GM23338 (cell line): ENCODE results near the gene SUCLG2. TPM values are rescaled to one million over a fixed set of nuclear protein-coding genes. Genes with fewer than 3 reads are reported as not detected.

Experiments used
- ATAC-seq: fragments of 200-7000 bp; cut with Tn5 transposase; 3 replicates; pipeline ENCODE4 v1.9.1; 2020
- DNase-seq: peaks from one replicate; pipeline ENCODE4 v3.0.0-alpha.2; 2015; ENCODE audit warnings: low spot score
- H2AFZ ChIP-seq: fragments of 200-600 bp; sonication (generic); 2 replicates; pipeline ENCODE4 v1.8.0; 2016; ENCODE audit warnings: antibody characterized with exemption, mild to moderate bottlenecking, moderate library complexity
- H3F3A ChIP-seq: fragments of 200-600 bp; sonication (generic); replicated peaks from 2 replicates; pipeline ENCODE4 v1.8.0; 2017; ENCODE audit warnings: antibody characterized with exemption, mixed run types, low read depth
- H3K27ac ChIP-seq: fragments of 200-600 bp; sonication (generic); 2 replicates; pipeline ENCODE4 v1.6.1; 2016; ENCODE audit warnings: low read depth
- H3K27me3 ChIP-seq: fragments of 200-600 bp; sonication (generic); 2 replicates; pipeline ENCODE4 v1.8.0; 2016; ENCODE audit warnings: mild to moderate bottlenecking, mixed run types, moderate library complexity; ENCODE audit not compliant: insufficient read depth
- H3K36me3 ChIP-seq: fragments of 200-600 bp; sonication (generic); 2 replicates; pipeline ENCODE4 v1.8.0; 2016; ENCODE audit warnings: mild to moderate bottlenecking; ENCODE audit not compliant: insufficient read depth
- H3K4me1 ChIP-seq: fragments of 200-600 bp; sonication (generic); 2 replicates; pipeline ENCODE4 v1.8.0; 2016; ENCODE audit warnings: mild to moderate bottlenecking, moderate library complexity; ENCODE audit not compliant: insufficient read depth
- H3K4me2 ChIP-seq: fragments of 200-600 bp; sonication (generic); 2 replicates; pipeline ENCODE4 v1.7.1; 2017; ENCODE audit warnings: mixed run types
- H3K4me3 ChIP-seq: fragments of 200-600 bp; sonication (generic); 2 replicates; pipeline ENCODE4 v1.6.1; 2016; ENCODE audit warnings: mixed run types
- H3K79me2 ChIP-seq: fragments of 200-600 bp; sonication (generic); replicated peaks from 2 replicates; pipeline ENCODE4 v1.8.0; 2017; ENCODE audit warnings: mild to moderate bottlenecking; ENCODE audit not compliant: insufficient read depth
- H3K9me2 ChIP-seq: fragments of 200-600 bp; sonication (generic); 2 replicates; pipeline ENCODE4 v1.8.0; 2017; ENCODE audit not compliant: insufficient read depth
- H4K20me1 ChIP-seq: fragments of 200-600 bp; sonication (generic); replicated peaks from 2 replicates; pipeline ENCODE4 v1.8.0; 2017; ENCODE audit warnings: mild to moderate bottlenecking; ENCODE audit not compliant: insufficient read depth
- H3K27ac Mint-ChIP-seq: 2 replicates; pipeline ENCODE4 v1.8.0; 2020; ENCODE audit warnings: inconsistent platforms, mild to moderate bottlenecking, moderate library complexity, mixed read lengths
- H3K27me3 Mint-ChIP-seq: 3 replicates; pipeline ENCODE4 v1.8.0; 2022; ENCODE audit warnings: low read depth, mild to moderate bottlenecking, moderate library complexity, mixed read lengths, inconsistent platforms; ENCODE audit not compliant: insufficient read depth, poor library complexity
- H3K36me3 Mint-ChIP-seq: 3 replicates; pipeline ENCODE4 v1.8.0; 2021; ENCODE audit warnings: low read depth, mild to moderate bottlenecking, inconsistent platforms, moderate library complexity, mixed read lengths
- H3K4me1 Mint-ChIP-seq: 3 replicates; pipeline ENCODE4 v1.8.0; 2020; ENCODE audit warnings: mild to moderate bottlenecking, inconsistent platforms, mixed read lengths
- H3K4me3 Mint-ChIP-seq: 3 replicates; pipeline ENCODE4 v1.8.0; 2021; ENCODE audit warnings: moderate library complexity, mild to moderate bottlenecking, inconsistent platforms, mixed read lengths
- H3K9me3 Mint-ChIP-seq: 3 replicates; pipeline ENCODE4 v1.8.0; 2020; ENCODE audit warnings: moderate library complexity, mild to moderate bottlenecking, inconsistent platforms, mixed read lengths
- CREB1 ChIP-seq: fragments of 250-450 bp; sonication (Bioruptor Pico); IDR thresholded peaks from 2 replicates; pipeline ENCODE4 v1.5.0; 2020; ENCODE audit warnings: low read depth, mild to moderate bottlenecking, moderate library complexity
- EZH2 ChIP-seq: fragments of 200-600 bp; sonication (generic); IDR thresholded peaks from one replicate; pipeline ENCODE4 v1.8.0; 2017; ENCODE audit warnings: antibody characterized with exemption, mild to moderate bottlenecking, low read depth; ENCODE audit not compliant: unreplicated experiment
- EZH2phosphoT487 ChIP-seq: fragments of 200-600 bp; sonication (generic); IDR thresholded peaks from one replicate; pipeline ENCODE4 v1.8.1; 2018; ENCODE audit warnings: antibody characterized with exemption; ENCODE audit not compliant: unreplicated experiment
- JUNB ChIP-seq: IDR thresholded peaks from one replicate; pipeline ENCODE4 v1.6.1; 2016; ENCODE audit warnings: antibody characterized with exemption; ENCODE audit not compliant: unreplicated experiment
- NANOG ChIP-seq: IDR thresholded peaks from 2 replicates; pipeline ENCODE4 v1.6.1; 2016; ENCODE audit warnings: antibody characterized with exemption, borderline replicate concordance
- POLR2AphosphoS5 ChIP-seq: IDR thresholded peaks from 2 replicates; pipeline ENCODE4 v1.6.1; 2016; ENCODE audit warnings: antibody characterized with exemption, low read depth
- STAT1 ChIP-seq: IDR thresholded peaks from one replicate; pipeline ENCODE4 v1.6.1; 2016; ENCODE audit warnings: antibody characterized with exemption; ENCODE audit not compliant: unreplicated experiment
- ZNF114 ChIP-seq: fragments of 250-450 bp; sonication (Bioruptor Pico); IDR thresholded peaks from 2 replicates; pipeline ENCODE4 v1.5.0; 2020; ENCODE audit warnings: mild to moderate bottlenecking, moderate library complexity
- ZNF331 ChIP-seq: fragments of 250-450 bp; sonication (Bioruptor Pico); IDR thresholded peaks from 2 replicates; pipeline ENCODE4 v1.5.0; 2020; ENCODE audit warnings: low read depth, mild to moderate bottlenecking, moderate library complexity
- polyA plus RNA-seq: library from polyadenylated mRNA; unstranded; fragments of >200 nt; fragmentation: Nextera tagmentation; extraction: Ambion mirVana; gene quantifications from 2 replicates; pipeline ENCODE4 v1.2.1, GENCODE V29; 2016
- total RNA-seq: library from RNA; depleted of rRNA; stranded (reverse); fragments of >200 nt; shearing (Covaris generic); gene quantifications from 2 replicates; pipeline ENCODE4 v1.2.3, GENCODE V29; 2014
- TF ChIP-seq, protein P1 (sequence below), 2 experiments: fragments of 200-600 bp in 1 of 2; sonication (generic) in 1 of 2; conservative IDR thresholded peaks; 2 replicates each; pipeline versions ENCODE4 v1.5.1 to v1.6.1; 2016 to 2017; ENCODE audit warnings: antibody characterized with exemption in 2 of 2, low read depth in 2 of 2, mild to moderate bottlenecking in 2 of 2, moderate library complexity in 1 of 2
- TF ChIP-seq, protein P2 (sequence below): fragments of 250-450 bp; sonication (Bioruptor Pico); IDR thresholded peaks from 2 replicates; pipeline ENCODE4 v1.5.0; 2020; ENCODE audit warnings: mild to moderate bottlenecking, moderate library complexity
- TF ChIP-seq, protein P3 (sequence below): IDR thresholded peaks from 2 replicates; pipeline ENCODE4 v1.6.1; 2016; ENCODE audit warnings: antibody characterized with exemption
- TF ChIP-seq, protein P4 (sequence below): IDR thresholded peaks from one replicate; pipeline ENCODE4 v1.6.1; 2018; ENCODE audit warnings: antibody characterized with exemption; ENCODE audit not compliant: unreplicated experiment

The SUCLG2 gene
- total and polyA plus RNA-seq, 2 experiments from 2014 or later, result 29.3 to 39.0 TPM

DNA sequence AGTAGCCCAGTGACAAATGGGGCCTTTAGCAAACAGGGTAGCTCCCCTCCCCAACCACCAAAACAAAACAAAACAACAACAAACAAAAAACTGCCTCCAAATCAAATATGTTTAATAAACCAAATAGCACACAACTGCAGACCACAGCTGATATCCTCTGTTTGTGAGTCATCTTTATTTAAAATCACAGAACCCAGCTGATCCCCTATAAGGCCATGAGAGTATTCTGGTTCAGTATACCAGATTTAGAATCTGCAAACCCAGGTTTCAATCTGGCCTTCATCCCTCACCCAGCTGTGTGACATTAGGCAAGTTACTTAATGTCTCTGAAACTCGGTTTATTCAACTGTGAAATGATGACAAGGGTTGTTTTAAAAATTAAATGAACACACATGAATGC, 124.5 kb downstream of the SUCLG2 start:
- peak overlapping the region; percentile 36; the same call in 1 of the 2 replicates for H3K27ac Mint-ChIP-seq
- Histone ChIP-seq H3K27ac (no peak overlapping the region), H3K27me3 (no peaks in the 10 kb centered on the region), H3K4me3 (no peak overlapping the region), H3K79me2 (no peaks in the 10 kb centered on the region), H3F3A (no peaks in the 10 kb centered on the region), H3K4me1 (no peaks in the 10 kb centered on the region), H3K9me2 (no peaks in the 10 kb centered on the region), H4K20me1 (no peaks in the 10 kb centered on the region), H3K4me2 (no peak overlapping the region), H3K36me3 (no peaks in the 10 kb centered on the region), H2AFZ (no peak overlapping the region)
- H3K4me3 Mint-ChIP-seq, result no peak overlapping the region
- peaks cover 7% of the 10 kb centered on the region; the same call in 2 of the 3 replicates for H3K36me3 Mint-ChIP-seq
- no peaks in the 10 kb centered on the region for H3K27me3 Mint-ChIP-seq
- peaks cover 13% of the 10 kb centered on the region for H3K4me1 Mint-ChIP-seq
- no peak for TF ChIP-seq ZNF331 (CRISPR knock-in tag)
- no peak for TF ChIP-seq CREB1 (CRISPR knock-in tag)
- TF ChIP-seq JUNB, result no peak
- no peak for TF ChIP-seq STAT1
- no peak for TF ChIP-seq EZH2phosphoT487
- TF ChIP-seq ZNF114 (CRISPR knock-in tag), result no peak
- no peak for TF ChIP-seq EZH2
- no peak for TF ChIP-seq POLR2AphosphoS5
- TF ChIP-seq, protein P1, sequence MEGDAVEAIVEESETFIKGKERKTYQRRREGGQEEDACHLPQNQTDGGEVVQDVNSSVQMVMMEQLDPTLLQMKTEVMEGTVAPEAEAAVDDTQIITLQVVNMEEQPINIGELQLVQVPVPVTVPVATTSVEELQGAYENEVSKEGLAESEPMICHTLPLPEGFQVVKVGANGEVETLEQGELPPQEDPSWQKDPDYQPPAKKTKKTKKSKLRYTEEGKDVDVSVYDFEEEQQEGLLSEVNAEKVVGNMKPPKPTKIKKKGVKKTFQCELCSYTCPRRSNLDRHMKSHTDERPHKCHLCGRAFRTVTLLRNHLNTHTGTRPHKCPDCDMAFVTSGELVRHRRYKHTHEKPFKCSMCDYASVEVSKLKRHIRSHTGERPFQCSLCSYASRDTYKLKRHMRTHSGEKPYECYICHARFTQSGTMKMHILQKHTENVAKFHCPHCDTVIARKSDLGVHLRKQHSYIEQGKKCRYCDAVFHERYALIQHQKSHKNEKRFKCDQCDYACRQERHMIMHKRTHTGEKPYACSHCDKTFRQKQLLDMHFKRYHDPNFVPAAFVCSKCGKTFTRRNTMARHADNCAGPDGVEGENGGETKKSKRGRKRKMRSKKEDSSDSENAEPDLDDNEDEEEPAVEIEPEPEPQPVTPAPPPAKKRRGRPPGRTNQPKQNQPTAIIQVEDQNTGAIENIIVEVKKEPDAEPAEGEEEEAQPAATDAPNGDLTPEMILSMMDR (conservative IDR thresholded peaks at IDR 0.05; ENCODE audit: low read depth in 2 of 2), result no peak
- TF ChIP-seq, protein P2, sequence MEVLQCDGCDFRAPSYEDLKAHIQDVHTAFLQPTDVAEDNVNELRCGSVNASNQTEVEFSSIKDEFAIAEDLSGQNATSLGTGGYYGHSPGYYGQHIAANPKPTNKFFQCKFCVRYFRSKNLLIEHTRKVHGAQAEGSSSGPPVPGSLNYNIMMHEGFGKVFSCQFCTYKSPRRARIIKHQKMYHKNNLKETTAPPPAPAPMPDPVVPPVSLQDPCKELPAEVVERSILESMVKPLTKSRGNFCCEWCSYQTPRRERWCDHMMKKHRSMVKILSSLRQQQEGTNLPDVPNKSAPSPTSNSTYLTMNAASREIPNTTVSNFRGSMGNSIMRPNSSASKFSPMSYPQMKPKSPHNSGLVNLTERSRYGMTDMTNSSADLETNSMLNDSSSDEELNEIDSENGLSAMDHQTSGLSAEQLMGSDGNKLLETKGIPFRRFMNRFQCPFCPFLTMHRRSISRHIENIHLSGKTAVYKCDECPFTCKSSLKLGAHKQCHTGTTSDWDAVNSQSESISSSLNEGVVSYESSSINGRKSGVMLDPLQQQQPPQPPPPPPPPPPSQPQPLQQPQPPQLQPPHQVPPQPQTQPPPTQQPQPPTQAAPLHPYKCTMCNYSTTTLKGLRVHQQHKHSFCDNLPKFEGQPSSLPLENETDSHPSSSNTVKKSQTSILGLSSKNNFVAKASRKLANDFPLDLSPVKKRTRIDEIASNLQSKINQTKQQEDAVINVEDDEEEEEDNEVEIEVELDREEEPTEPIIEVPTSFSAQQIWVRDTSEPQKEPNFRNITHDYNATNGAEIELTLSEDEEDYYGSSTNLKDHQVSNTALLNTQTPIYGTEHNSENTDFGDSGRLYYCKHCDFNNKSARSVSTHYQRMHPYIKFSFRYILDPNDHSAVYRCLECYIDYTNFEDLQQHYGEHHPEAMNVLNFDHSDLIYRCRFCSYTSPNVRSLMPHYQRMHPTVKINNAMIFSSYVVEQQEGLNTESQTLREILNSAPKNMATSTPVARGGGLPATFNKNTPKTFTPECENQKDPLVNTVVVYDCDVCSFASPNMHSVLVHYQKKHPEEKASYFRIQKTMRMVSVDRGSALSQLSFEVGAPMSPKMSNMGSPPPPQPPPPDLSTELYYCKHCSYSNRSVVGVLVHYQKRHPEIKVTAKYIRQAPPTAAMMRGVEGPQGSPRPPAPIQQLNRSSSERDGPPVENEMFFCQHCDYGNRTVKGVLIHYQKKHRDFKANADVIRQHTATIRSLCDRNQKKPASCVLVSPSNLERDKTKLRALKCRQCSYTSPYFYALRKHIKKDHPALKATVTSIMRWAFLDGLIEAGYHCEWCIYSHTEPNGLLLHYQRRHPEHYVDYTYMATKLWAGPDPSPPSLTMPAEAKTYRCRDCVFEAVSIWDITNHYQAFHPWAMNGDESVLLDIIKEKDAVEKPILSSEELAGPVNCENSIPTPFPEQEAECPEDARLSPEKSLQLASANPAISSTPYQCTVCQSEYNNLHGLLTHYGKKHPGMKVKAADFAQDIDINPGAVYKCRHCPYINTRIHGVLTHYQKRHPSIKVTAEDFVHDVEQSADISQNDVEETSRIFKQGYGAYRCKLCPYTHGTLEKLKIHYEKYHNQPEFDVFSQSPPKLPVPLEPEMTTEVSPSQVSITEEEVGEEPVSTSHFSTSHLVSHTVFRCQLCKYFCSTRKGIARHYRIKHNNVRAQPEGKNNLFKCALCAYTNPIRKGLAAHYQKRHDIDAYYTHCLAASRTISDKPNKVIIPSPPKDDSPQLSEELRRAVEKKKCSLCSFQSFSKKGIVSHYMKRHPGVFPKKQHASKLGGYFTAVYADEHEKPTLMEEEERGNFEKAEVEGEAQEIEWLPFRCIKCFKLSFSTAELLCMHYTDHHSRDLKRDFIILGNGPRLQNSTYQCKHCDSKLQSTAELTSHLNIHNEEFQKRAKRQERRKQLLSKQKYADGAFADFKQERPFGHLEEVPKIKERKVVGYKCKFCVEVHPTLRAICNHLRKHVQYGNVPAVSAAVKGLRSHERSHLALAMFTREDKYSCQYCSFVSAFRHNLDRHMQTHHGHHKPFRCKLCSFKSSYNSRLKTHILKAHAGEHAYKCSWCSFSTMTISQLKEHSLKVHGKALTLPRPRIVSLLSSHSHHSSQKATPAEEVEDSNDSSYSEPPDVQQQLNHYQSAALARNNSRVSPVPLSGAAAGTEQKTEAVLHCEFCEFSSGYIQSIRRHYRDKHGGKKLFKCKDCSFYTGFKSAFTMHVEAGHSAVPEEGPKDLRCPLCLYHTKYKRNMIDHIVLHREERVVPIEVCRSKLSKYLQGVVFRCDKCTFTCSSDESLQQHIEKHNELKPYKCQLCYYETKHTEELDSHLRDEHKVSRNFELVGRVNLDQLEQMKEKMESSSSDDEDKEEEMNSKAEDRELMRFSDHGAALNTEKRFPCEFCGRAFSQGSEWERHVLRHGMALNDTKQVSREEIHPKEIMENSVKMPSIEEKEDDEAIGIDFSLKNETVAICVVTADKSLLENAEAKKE (CRISPR knock-in tag), result no peak
- no peak for TF ChIP-seq NANOG
- TF ChIP-seq, protein P3, sequence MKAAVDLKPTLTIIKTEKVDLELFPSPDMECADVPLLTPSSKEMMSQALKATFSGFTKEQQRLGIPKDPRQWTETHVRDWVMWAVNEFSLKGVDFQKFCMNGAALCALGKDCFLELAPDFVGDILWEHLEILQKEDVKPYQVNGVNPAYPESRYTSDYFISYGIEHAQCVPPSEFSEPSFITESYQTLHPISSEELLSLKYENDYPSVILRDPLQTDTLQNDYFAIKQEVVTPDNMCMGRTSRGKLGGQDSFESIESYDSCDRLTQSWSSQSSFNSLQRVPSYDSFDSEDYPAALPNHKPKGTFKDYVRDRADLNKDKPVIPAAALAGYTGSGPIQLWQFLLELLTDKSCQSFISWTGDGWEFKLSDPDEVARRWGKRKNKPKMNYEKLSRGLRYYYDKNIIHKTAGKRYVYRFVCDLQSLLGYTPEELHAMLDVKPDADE, result no peak
- TF ChIP-seq, protein P4, sequence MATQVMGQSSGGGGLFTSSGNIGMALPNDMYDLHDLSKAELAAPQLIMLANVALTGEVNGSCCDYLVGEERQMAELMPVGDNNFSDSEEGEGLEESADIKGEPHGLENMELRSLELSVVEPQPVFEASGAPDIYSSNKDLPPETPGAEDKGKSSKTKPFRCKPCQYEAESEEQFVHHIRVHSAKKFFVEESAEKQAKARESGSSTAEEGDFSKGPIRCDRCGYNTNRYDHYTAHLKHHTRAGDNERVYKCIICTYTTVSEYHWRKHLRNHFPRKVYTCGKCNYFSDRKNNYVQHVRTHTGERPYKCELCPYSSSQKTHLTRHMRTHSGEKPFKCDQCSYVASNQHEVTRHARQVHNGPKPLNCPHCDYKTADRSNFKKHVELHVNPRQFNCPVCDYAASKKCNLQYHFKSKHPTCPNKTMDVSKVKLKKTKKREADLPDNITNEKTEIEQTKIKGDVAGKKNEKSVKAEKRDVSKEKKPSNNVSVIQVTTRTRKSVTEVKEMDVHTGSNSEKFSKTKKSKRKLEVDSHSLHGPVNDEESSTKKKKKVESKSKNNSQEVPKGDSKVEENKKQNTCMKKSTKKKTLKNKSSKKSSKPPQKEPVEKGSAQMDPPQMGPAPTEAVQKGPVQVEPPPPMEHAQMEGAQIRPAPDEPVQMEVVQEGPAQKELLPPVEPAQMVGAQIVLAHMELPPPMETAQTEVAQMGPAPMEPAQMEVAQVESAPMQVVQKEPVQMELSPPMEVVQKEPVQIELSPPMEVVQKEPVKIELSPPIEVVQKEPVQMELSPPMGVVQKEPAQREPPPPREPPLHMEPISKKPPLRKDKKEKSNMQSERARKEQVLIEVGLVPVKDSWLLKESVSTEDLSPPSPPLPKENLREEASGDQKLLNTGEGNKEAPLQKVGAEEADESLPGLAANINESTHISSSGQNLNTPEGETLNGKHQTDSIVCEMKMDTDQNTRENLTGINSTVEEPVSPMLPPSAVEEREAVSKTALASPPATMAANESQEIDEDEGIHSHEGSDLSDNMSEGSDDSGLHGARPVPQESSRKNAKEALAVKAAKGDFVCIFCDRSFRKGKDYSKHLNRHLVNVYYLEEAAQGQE, result no peak
- no peak for DNase-seq
- H3K9me3 Mint-ChIP-seq, result no peaks in the 10 kb centered on the region
- no peak for ATAC-seq
